ENCODE measurements around the gene RENBP.

RENBP gene

DNA sequence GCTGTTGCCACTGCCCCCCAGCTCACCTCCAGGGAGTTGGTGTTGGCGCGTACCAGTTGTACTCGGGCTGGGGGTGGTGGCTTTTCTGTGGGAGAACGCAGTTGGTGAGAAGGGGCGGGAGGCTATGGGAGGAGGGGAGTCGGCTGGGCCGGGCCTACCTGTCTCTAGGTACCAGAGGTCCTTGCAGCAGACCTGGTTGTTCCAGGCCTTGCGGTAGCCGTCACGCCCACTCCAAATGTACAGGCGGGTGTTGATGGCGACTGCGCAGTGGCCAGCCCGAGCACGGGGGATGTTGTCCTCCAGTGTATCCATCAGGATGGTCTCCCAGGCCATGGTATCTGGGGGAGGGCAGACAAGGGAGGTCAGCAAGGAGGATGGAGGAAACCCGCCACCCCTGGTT, 15.6 kb upstream of the RENBP start:
- H3K36me3 ChIP-seq (ENCODE audit: control insufficient read depth, insufficient read depth, low read length): no peaks in the 10 kb centered on the region
- no peak overlapping the region for H3K9ac ChIP-seq
- no peak overlapping the region for H2AFZ ChIP-seq
- no peak for TF ChIP-seq CTCF (IDR thresholded peaks at IDR 0.05)
- no peaks in the 10 kb centered on the region for H3K4me1 ChIP-seq
- H3K27ac ChIP-seq: no peak overlapping the region
- H3K9me3 ChIP-seq (ENCODE audit: control insufficient read depth, low read length): no peaks in the 10 kb centered on the region
- no peak overlapping the region for H3K4me3 ChIP-seq (ENCODE audit: low read depth, low read length)
- no peak overlapping the region for H3K4me2 ChIP-seq (ENCODE audit: low read length)
- H3K79me2 ChIP-seq: peaks cover 5% of the 10 kb centered on the region
- H3K27me3 ChIP-seq (ENCODE audit: control insufficient read depth, insufficient read depth, low read length): no peaks in the 10 kb centered on the region

- no peak overlapping the region for H2AFZ ChIP-seq
- peaks cover 2% of the 10 kb centered on the region for H3K79me2 ChIP-seq
- H3K4me1 ChIP-seq: no peaks in the 10 kb centered on the region
- no peaks in the 10 kb centered on the region for H3K9me3 ChIP-seq (ENCODE audit: control insufficient read depth, low read length)
- H3K4me3 ChIP-seq (ENCODE audit: low read depth, low read length): no peak overlapping the region
- no peak overlapping the region for H3K9ac ChIP-seq
- H3K36me3 ChIP-seq (ENCODE audit: control insufficient read depth, insufficient read depth, low read length): no peaks in the 10 kb centered on the region
- TF ChIP-seq CTCF (IDR thresholded peaks at IDR 0.05): no peak
- H3K27ac ChIP-seq: no peak overlapping the region
- no peaks in the 10 kb centered on the region for H3K27me3 ChIP-seq (ENCODE audit: control insufficient read depth, insufficient read depth, low read length)
- no peak overlapping the region for H3K4me2 ChIP-seq (ENCODE audit: low read length)
Measured at GRCh38 chrX:153959649-153960048, 15.2 kb upstream of the RENBP start.

- Histone ChIP-seq H2AFZ (no peak overlapping the region), H3K27me3 (ENCODE audit: control insufficient read depth, insufficient read depth, low read length) (no peaks in the 10 kb centered on the region), H3K9me3 (ENCODE audit: control insufficient read depth, low read length) (no peaks in the 10 kb centered on the region), H3K9ac (no peak overlapping the region), H3K79me2 (peaks cover 2% of the 10 kb centered on the region), H3K4me1 (no peaks in the 10 kb centered on the region), H3K36me3 (ENCODE audit: control insufficient read depth, insufficient read depth, low read length) (no peaks in the 10 kb centered on the region), H3K4me3 (ENCODE audit: low read depth, low read length) (no peak overlapping the region), H3K27ac (no peak overlapping the region), H3K4me2 (ENCODE audit: low read length) (no peak overlapping the region)
- TF ChIP-seq CTCF (IDR thresholded peaks at IDR 0.05): no peak
Measured at GRCh38 chrX:153958605-153959004, 14.2 kb upstream of the RENBP start.

- Histone ChIP-seq H3K9me3 (ENCODE audit: control insufficient read depth, low read length) (no peaks in the 10 kb centered on the region), H3K9ac (no peak overlapping the region), H3K27me3 (ENCODE audit: control insufficient read depth, insufficient read depth, low read length) (no peaks in the 10 kb centered on the region), H3K4me2 (ENCODE audit: low read length) (no peak overlapping the region), H3K27ac (no peak overlapping the region), H3K36me3 (ENCODE audit: control insufficient read depth, insufficient read depth, low read length) (no peaks in the 10 kb centered on the region), H3K79me2 (peaks cover 2% of the 10 kb centered on the region), H3K4me3 (ENCODE audit: low read depth, low read length) (no peak overlapping the region), H3K4me1 (no peaks in the 10 kb centered on the region), H2AFZ (no peak overlapping the region)
- no peak for TF ChIP-seq CTCF (IDR thresholded peaks at IDR 0.05)
Measured at GRCh38 chrX:153957224-153957623, 12.8 kb upstream of the RENBP start.

- Histone ChIP-seq H3K36me3 (ENCODE audit: control insufficient read depth, insufficient read depth, low read length) (no peaks in the 10 kb centered on the region), H3K27ac (no peak overlapping the region)
- no peak for TF ChIP-seq CTCF (IDR thresholded peaks at IDR 0.05)
Measured at GRCh38 chrX:153956044-153956907, 11.8 kb upstream of the RENBP start.

More at GRCh38 chrX:153956044-153956907, 11.8 kb upstream of the RENBP start:
- H3K4me2 ChIP-seq (ENCODE audit: low read length): no peak overlapping the region
- H3K9me3 ChIP-seq (ENCODE audit: control insufficient read depth, low read length): no peaks in the 10 kb centered on the region
- no peak overlapping the region for H2AFZ ChIP-seq
- no peak overlapping the region for H3K4me3 ChIP-seq (ENCODE audit: low read depth, low read length)
- no peak overlapping the region for H3K9ac ChIP-seq
- no peaks in the 10 kb centered on the region for H3K4me1 ChIP-seq
- no peaks in the 10 kb centered on the region for H3K27me3 ChIP-seq (ENCODE audit: control insufficient read depth, insufficient read depth, low read length)
- peaks cover 2% of the 10 kb centered on the region for H3K79me2 ChIP-seq
